Measurements from ENCODE around the gene SEMG2.

The SEMG2 gene

GRCh38 chr20:45189067-45189609, 32.0 kb upstream of the SEMG2 start:
- Histone ChIP-seq H3K27me3 (ENCODE audit: insufficient read depth, low read length) (no peaks in the 10 kb centered on the region), H3K4me2 (ENCODE audit: low read length) (no peak overlapping the region), H4K91ac (ENCODE audit: low read depth, low read length) (no peak overlapping the region), H2BK12ac (ENCODE audit: low read length) (no peak overlapping the region), H3K23ac (ENCODE audit: low read length) (no peak overlapping the region), H4K8ac (ENCODE audit: low read depth, low read length) (no peak overlapping the region), H3K4me1 (ENCODE audit: control insufficient read depth in 1 of 2, insufficient read depth in 2 of 2, low read length in 2 of 2) (no peaks in the 10 kb centered on the region), H3K36me3 (ENCODE audit: control insufficient read depth in 1 of 2, insufficient read depth in 2 of 2, low read length in 2 of 2) (no peaks in the 10 kb centered on the region), H2AFZ (ENCODE audit: insufficient read depth, low read length, poor library complexity) (no peak overlapping the region), H3K4ac (ENCODE audit: low read depth, low read length) (no peak overlapping the region), H2AK5ac (ENCODE audit: low read length) (no peak overlapping the region), H3K79me2 (ENCODE audit: control insufficient read depth, insufficient read depth, low read length, poor library complexity) (no peaks in the 10 kb centered on the region), H3K14ac (ENCODE audit: low read length) (no peak overlapping the region), H2BK5ac (ENCODE audit: low read depth, low read length, poor library complexity) (no peak overlapping the region), H3K79me1 (ENCODE audit: low read length) (no peaks in the 10 kb centered on the region), H3K18ac (ENCODE audit: low read length) (no peak overlapping the region), H3K4me3 (ENCODE audit: low read depth, low read length) (no peak overlapping the region), H4K12ac (ENCODE audit: low read depth, low read length) (no peak overlapping the region), H3K9ac (ENCODE audit: low read length) (no peak overlapping the region), H2BK120ac (ENCODE audit: insufficient read depth, low read length, poor library complexity) (no peak overlapping the region), H3K9me3 (ENCODE audit: insufficient read depth, low read depth, low read length) (no peaks in the 10 kb centered on the region), H3K27ac (ENCODE audit: low read depth, low read length) (no peak overlapping the region)
- no CpG with 5 or more reads among the region's 3 CpGs for WGBS (ENCODE audit: extremely low coverage, insufficient coverage, insufficient read length)
- no peak for DNase-seq

- no peak overlapping the region for H2BK5ac ChIP-seq (ENCODE audit: low read depth, low read length, poor library complexity)
- H2AFZ ChIP-seq (ENCODE audit: insufficient read depth, low read length, poor library complexity), result no peak overlapping the region
- no peak overlapping the region for H3K27ac ChIP-seq (ENCODE audit: low read depth, low read length)
- no peak overlapping the region for H3K18ac ChIP-seq (ENCODE audit: low read length)
- no peaks in the 10 kb centered on the region for H3K9me3 ChIP-seq (ENCODE audit: insufficient read depth, low read depth, low read length)
- no peak overlapping the region for H3K4me3 ChIP-seq (ENCODE audit: low read depth, low read length)
- H4K12ac ChIP-seq (ENCODE audit: low read depth, low read length), result no peak overlapping the region
- no peaks in the 10 kb centered on the region for H3K27me3 ChIP-seq (ENCODE audit: insufficient read depth, low read length)
- H3K79me1 ChIP-seq (ENCODE audit: low read length), result no peaks in the 10 kb centered on the region
- no peak overlapping the region for H3K4me2 ChIP-seq (ENCODE audit: low read length)
- DNase-seq, result no peak
- no peak overlapping the region for H2BK120ac ChIP-seq (ENCODE audit: insufficient read depth, low read length, poor library complexity)
- no peak overlapping the region for H4K8ac ChIP-seq (ENCODE audit: low read depth, low read length)
- no peak overlapping the region for H3K23ac ChIP-seq (ENCODE audit: low read length)
- no CpG with 5 or more reads among the region's 3 CpGs for WGBS (ENCODE audit: extremely low coverage, insufficient coverage, insufficient read length)
- H3K79me2 ChIP-seq (ENCODE audit: control insufficient read depth, insufficient read depth, low read length, poor library complexity), result no peaks in the 10 kb centered on the region
- H2BK12ac ChIP-seq (ENCODE audit: low read length), result no peak overlapping the region
- H3K14ac ChIP-seq (ENCODE audit: low read length), result no peak overlapping the region
- H3K4ac ChIP-seq (ENCODE audit: low read depth, low read length), result no peak overlapping the region
- H3K36me3 ChIP-seq (ENCODE audit: control insufficient read depth in 1 of 2, insufficient read depth in 2 of 2, low read length in 2 of 2), result no peaks in the 10 kb centered on the region
- no peak overlapping the region for H4K91ac ChIP-seq (ENCODE audit: low read depth, low read length)
- no peaks in the 10 kb centered on the region for H3K4me1 ChIP-seq (ENCODE audit: control insufficient read depth in 1 of 2, insufficient read depth in 2 of 2, low read length in 2 of 2)
- no peak overlapping the region for H3K9ac ChIP-seq (ENCODE audit: low read length)
- H2AK5ac ChIP-seq (ENCODE audit: low read length), result no peak overlapping the region
Observed at GRCh38 chr20:45189861-45190260, 31.3 kb upstream of the SEMG2 start.

GRCh38 chr20:45191926-45192325, 29.2 kb upstream of the SEMG2 start:
- H3K27ac ChIP-seq (ENCODE audit: low read depth, low read length), result no peak overlapping the region
- H3K4me2 ChIP-seq (ENCODE audit: low read length), result no peak overlapping the region
- no peaks in the 10 kb centered on the region for H3K36me3 ChIP-seq (ENCODE audit: control insufficient read depth in 1 of 2, insufficient read depth in 2 of 2, low read length in 2 of 2)
- no peak overlapping the region for H3K4ac ChIP-seq (ENCODE audit: low read depth, low read length)
- H2AFZ ChIP-seq (ENCODE audit: insufficient read depth, low read length, poor library complexity), result no peak overlapping the region
- no peak for DNase-seq
- H4K8ac ChIP-seq (ENCODE audit: low read depth, low read length), result no peak overlapping the region
- H3K9ac ChIP-seq (ENCODE audit: low read length), result no peak overlapping the region
- no peak overlapping the region for H2BK5ac ChIP-seq (ENCODE audit: low read depth, low read length, poor library complexity)
- no peak overlapping the region for H3K4me3 ChIP-seq (ENCODE audit: low read depth, low read length)
- no peak overlapping the region for H3K18ac ChIP-seq (ENCODE audit: low read length)
- H3K9me3 ChIP-seq (ENCODE audit: insufficient read depth, low read depth, low read length), result no peaks in the 10 kb centered on the region
- H3K23ac ChIP-seq (ENCODE audit: low read length), result no peak overlapping the region
- H3K27me3 ChIP-seq (ENCODE audit: insufficient read depth, low read length), result no peaks in the 10 kb centered on the region
- H3K4me1 ChIP-seq (ENCODE audit: control insufficient read depth in 1 of 2, insufficient read depth in 2 of 2, low read length in 2 of 2), result no peaks in the 10 kb centered on the region
- no peak overlapping the region for H2BK12ac ChIP-seq (ENCODE audit: low read length)
- H4K91ac ChIP-seq (ENCODE audit: low read depth, low read length), result no peak overlapping the region
- H3K14ac ChIP-seq (ENCODE audit: low read length), result no peak overlapping the region
- WGBS (ENCODE audit: extremely low coverage, insufficient coverage, insufficient read length), result no CpG with 5 or more reads among the region's 3 CpGs
- no peak overlapping the region for H2AK5ac ChIP-seq (ENCODE audit: low read length)
- no peak overlapping the region for H4K12ac ChIP-seq (ENCODE audit: low read depth, low read length)
- H3K79me2 ChIP-seq (ENCODE audit: control insufficient read depth, insufficient read depth, low read length, poor library complexity), result no peaks in the 10 kb centered on the region
- no peak overlapping the region for H2BK120ac ChIP-seq (ENCODE audit: insufficient read depth, low read length, poor library complexity)
- H3K79me1 ChIP-seq (ENCODE audit: low read length), result no peaks in the 10 kb centered on the region

GRCh38 chr20:45193331-45193730, 27.8 kb upstream of the SEMG2 start:
- Histone ChIP-seq H3K27me3 (ENCODE audit: insufficient read depth, low read length) (no peaks in the 10 kb centered on the region), H4K8ac (ENCODE audit: low read depth, low read length) (no peak overlapping the region)

More at GRCh38 chr20:45193331-45193730, 27.8 kb upstream of the SEMG2 start:
- Histone ChIP-seq H3K4me1 (ENCODE audit: control insufficient read depth in 1 of 2, insufficient read depth in 2 of 2, low read length in 2 of 2) (no peaks in the 10 kb centered on the region), H3K18ac (ENCODE audit: low read length) (no peak overlapping the region), H3K23ac (ENCODE audit: low read length) (no peak overlapping the region), H3K79me2 (ENCODE audit: control insufficient read depth, insufficient read depth, low read length, poor library complexity) (no peaks in the 10 kb centered on the region), H3K9me3 (ENCODE audit: insufficient read depth, low read depth, low read length) (no peaks in the 10 kb centered on the region), H3K27ac (ENCODE audit: low read depth, low read length) (no peak overlapping the region), H3K4ac (ENCODE audit: low read depth, low read length) (no peak overlapping the region), H3K4me3 (ENCODE audit: low read depth, low read length) (no peak overlapping the region), H2BK5ac (ENCODE audit: low read depth, low read length, poor library complexity) (no peak overlapping the region), H2AK5ac (ENCODE audit: low read length) (no peak overlapping the region), H4K91ac (ENCODE audit: low read depth, low read length) (no peak overlapping the region), H3K79me1 (ENCODE audit: low read length) (no peaks in the 10 kb centered on the region), H2AFZ (ENCODE audit: insufficient read depth, low read length, poor library complexity) (no peak overlapping the region), H4K12ac (ENCODE audit: low read depth, low read length) (no peak overlapping the region), H3K4me2 (ENCODE audit: low read length) (no peak overlapping the region), H3K9ac (ENCODE audit: low read length) (no peak overlapping the region), H3K36me3 (ENCODE audit: control insufficient read depth in 1 of 2, insufficient read depth in 2 of 2, low read length in 2 of 2) (no peaks in the 10 kb centered on the region), H3K14ac (ENCODE audit: low read length) (no peak overlapping the region), H2BK120ac (ENCODE audit: insufficient read depth, low read length, poor library complexity) (no peak overlapping the region), H2BK12ac (ENCODE audit: low read length) (no peak overlapping the region)
- WGBS (ENCODE audit: extremely low coverage, insufficient coverage, insufficient read length), result no CpG with 5 or more reads among the region's 2 CpGs
- DNase-seq, result no peak

All from trophoblast cell (in vitro differentiated cells and primary cell).